Measurements from ENCODE around the gene ELMO2.

ELMO2 gene

GRCh38 chr20:46353500-46354206, 52.8 kb downstream of the ELMO2 start:
- H3K36me3 ChIP-seq (ENCODE audit: control insufficient read depth in 2 of 2, insufficient read depth in 2 of 2, low read length in 2 of 2): peaks cover 17 to 22% of the 10 kb centered on the region in 2 donors
- H3K4me3 ChIP-seq (ENCODE audit: low read length in 2 of 2): no peak overlapping the region
- no peaks in the 10 kb centered on the region for H3K27me3 ChIP-seq (ENCODE audit: control insufficient read depth in 2 of 2, insufficient read depth in 2 of 2, low read length in 2 of 2)
- peaks cover 0 to 5% of the 10 kb centered on the region in 2 donors for H3K4me1 ChIP-seq (ENCODE audit: control insufficient read depth in 2 of 2, insufficient read depth in 2 of 2, low read length in 2 of 2)
- H3K27ac ChIP-seq (ENCODE audit: low read depth in 2 of 2, low read length in 2 of 2): no peak overlapping the region
- H3K9ac ChIP-seq (ENCODE audit: low read depth in 1 of 2, low read length in 2 of 2): no peak overlapping the region
- no peaks in the 10 kb centered on the region for H3K9me3 ChIP-seq (ENCODE audit: control insufficient read depth in 2 of 2, low read length in 2 of 2)

- Histone ChIP-seq H3K9me3 (ENCODE audit: control insufficient read depth in 2 of 2, low read length in 2 of 2) (no peaks in the 10 kb centered on the region), H3K4me3 (ENCODE audit: low read length in 2 of 2) (no peak overlapping the region), H3K4me1 (ENCODE audit: control insufficient read depth in 2 of 2, insufficient read depth in 2 of 2, low read length in 2 of 2) (peaks cover 0 to 3% of the 10 kb centered on the region in 2 donors)
Measured at GRCh38 chr20:46352370-46352938, 54.0 kb downstream of the ELMO2 start.

GRCh38 chr20:46351357-46352058, 54.9 kb downstream of the ELMO2 start:
- H3K4me3 ChIP-seq (ENCODE audit: low read length in 2 of 2): no peak overlapping the region
- no peaks in the 10 kb centered on the region for H3K27me3 ChIP-seq (ENCODE audit: control insufficient read depth in 2 of 2, insufficient read depth in 2 of 2, low read length in 2 of 2)
- H3K27ac ChIP-seq (ENCODE audit: low read depth in 2 of 2, low read length in 2 of 2): no peak overlapping the region
- peaks cover 17 to 26% of the 10 kb centered on the region in 2 donors for H3K36me3 ChIP-seq (ENCODE audit: control insufficient read depth in 2 of 2, insufficient read depth in 2 of 2, low read length in 2 of 2)
- H3K4me1 ChIP-seq (ENCODE audit: control insufficient read depth in 2 of 2, insufficient read depth in 2 of 2, low read length in 2 of 2): no peaks in the 10 kb centered on the region
- no peaks in the 10 kb centered on the region for H3K9me3 ChIP-seq (ENCODE audit: control insufficient read depth in 2 of 2, low read length in 2 of 2)
- no peak overlapping the region for H3K9ac ChIP-seq (ENCODE audit: low read depth in 1 of 2, low read length in 2 of 2)

More at GRCh38 chr20:46352370-46352938, 54.0 kb downstream of the ELMO2 start:
- H3K36me3 ChIP-seq (ENCODE audit: control insufficient read depth in 2 of 2, insufficient read depth in 2 of 2, low read length in 2 of 2): peaks cover 17 to 26% of the 10 kb centered on the region in 2 donors
- H3K27ac ChIP-seq (ENCODE audit: low read depth in 2 of 2, low read length in 2 of 2): no peak overlapping the region
- no peak overlapping the region for H3K9ac ChIP-seq (ENCODE audit: low read depth in 1 of 2, low read length in 2 of 2)
- no peaks in the 10 kb centered on the region for H3K27me3 ChIP-seq (ENCODE audit: control insufficient read depth in 2 of 2, insufficient read depth in 2 of 2, low read length in 2 of 2)

GRCh38 chr20:46350986-46351267, 55.5 kb downstream of the ELMO2 start:
- H3K9me3 ChIP-seq (ENCODE audit: control insufficient read depth in 2 of 2, low read length in 2 of 2): no peaks in the 10 kb centered on the region
- no peaks in the 10 kb centered on the region for H3K4me1 ChIP-seq (ENCODE audit: control insufficient read depth in 2 of 2, insufficient read depth in 2 of 2, low read length in 2 of 2)
- no peaks in the 10 kb centered on the region for H3K27me3 ChIP-seq (ENCODE audit: control insufficient read depth in 2 of 2, insufficient read depth in 2 of 2, low read length in 2 of 2)
- H3K9ac ChIP-seq (ENCODE audit: low read depth in 1 of 2, low read length in 2 of 2): no peak overlapping the region
- H3K4me3 ChIP-seq (ENCODE audit: low read length in 2 of 2): no peak overlapping the region
- no peak overlapping the region for H3K27ac ChIP-seq (ENCODE audit: low read depth in 2 of 2, low read length in 2 of 2)
- H3K36me3 ChIP-seq (ENCODE audit: control insufficient read depth in 2 of 2, insufficient read depth in 2 of 2, low read length in 2 of 2): peaks cover 13 to 26% of the 10 kb centered on the region in 2 donors

GRCh38 chr20:46350201-46350985, 56.0 kb downstream of the ELMO2 start:
- no peak overlapping the region for H3K9ac ChIP-seq (ENCODE audit: low read depth in 1 of 2, low read length in 2 of 2)
- H3K27ac ChIP-seq (ENCODE audit: low read depth in 2 of 2, low read length in 2 of 2): peak overlapping the region in 1 of 2 donors; percentile 53
- H3K9me3 ChIP-seq (ENCODE audit: control insufficient read depth in 2 of 2, low read length in 2 of 2): no peaks in the 10 kb centered on the region

GRCh38 chr20:46349742-46350056, 56.7 kb downstream of the ELMO2 start:
- Histone ChIP-seq H3K9me3 (ENCODE audit: control insufficient read depth in 2 of 2, low read length in 2 of 2) (no peaks in the 10 kb centered on the region), H3K36me3 (ENCODE audit: control insufficient read depth in 2 of 2, insufficient read depth in 2 of 2, low read length in 2 of 2) (peaks cover 7 to 20% of the 10 kb centered on the region in 2 donors), H3K4me1 (ENCODE audit: control insufficient read depth in 2 of 2, insufficient read depth in 2 of 2, low read length in 2 of 2) (no peaks in the 10 kb centered on the region), H3K4me3 (ENCODE audit: low read length in 2 of 2) (no peak overlapping the region), H3K27me3 (ENCODE audit: control insufficient read depth in 2 of 2, insufficient read depth in 2 of 2, low read length in 2 of 2) (no peaks in the 10 kb centered on the region), H3K27ac (ENCODE audit: low read depth in 2 of 2, low read length in 2 of 2) (peak overlapping the region in 1 of 2 donors; percentile 53), H3K9ac (ENCODE audit: low read depth in 1 of 2, low read length in 2 of 2) (no peak overlapping the region)

More at GRCh38 chr20:46350201-46350985, 56.0 kb downstream of the ELMO2 start:
- no peaks in the 10 kb centered on the region for H3K4me1 ChIP-seq (ENCODE audit: control insufficient read depth in 2 of 2, insufficient read depth in 2 of 2, low read length in 2 of 2)
- peaks cover 9 to 25% of the 10 kb centered on the region in 2 donors for H3K36me3 ChIP-seq (ENCODE audit: control insufficient read depth in 2 of 2, insufficient read depth in 2 of 2, low read length in 2 of 2)
- no peak overlapping the region for H3K4me3 ChIP-seq (ENCODE audit: low read length in 2 of 2)
- no peaks in the 10 kb centered on the region for H3K27me3 ChIP-seq (ENCODE audit: control insufficient read depth in 2 of 2, insufficient read depth in 2 of 2, low read length in 2 of 2)

- Histone ChIP-seq H3K27me3 (ENCODE audit: control insufficient read depth in 2 of 2, insufficient read depth in 2 of 2, low read length in 2 of 2) (peaks cover under 1 to 3% of the 10 kb centered on the region in 2 donors), H3K4me3 (ENCODE audit: low read length in 2 of 2) (no peak overlapping the region), H3K36me3 (ENCODE audit: control insufficient read depth in 2 of 2, insufficient read depth in 2 of 2, low read length in 2 of 2) (peaks cover 7 to 16% of the 10 kb centered on the region in 2 donors), H3K9me3 (ENCODE audit: control insufficient read depth in 2 of 2, low read length in 2 of 2) (no peaks in the 10 kb centered on the region), H3K27ac (ENCODE audit: low read depth in 2 of 2, low read length in 2 of 2) (no peak overlapping the region), H3K9ac (ENCODE audit: low read depth in 1 of 2, low read length in 2 of 2) (no peak overlapping the region), H3K4me1 (ENCODE audit: control insufficient read depth in 2 of 2, insufficient read depth in 2 of 2, low read length in 2 of 2) (no peaks in the 10 kb centered on the region)
Measured at GRCh38 chr20:46349035-46349741, 57.2 kb downstream of the ELMO2 start.

GRCh38 chr20:46347841-46348803, 58.3 kb downstream of the ELMO2 start:
- no peak overlapping the region for H3K4me3 ChIP-seq (ENCODE audit: low read length in 2 of 2)
- no peak overlapping the region for H3K9ac ChIP-seq (ENCODE audit: low read depth in 1 of 2, low read length in 2 of 2)
- peaks cover 0 to 3% of the 10 kb centered on the region in 2 donors for H3K4me1 ChIP-seq (ENCODE audit: control insufficient read depth in 2 of 2, insufficient read depth in 2 of 2, low read length in 2 of 2)
- H3K9me3 ChIP-seq (ENCODE audit: control insufficient read depth in 2 of 2, low read length in 2 of 2): no peaks in the 10 kb centered on the region
- H3K36me3 ChIP-seq (ENCODE audit: control insufficient read depth in 2 of 2, insufficient read depth in 2 of 2, low read length in 2 of 2): peaks cover 7 to 16% of the 10 kb centered on the region in 2 donors
- H3K27me3 ChIP-seq (ENCODE audit: control insufficient read depth in 2 of 2, insufficient read depth in 2 of 2, low read length in 2 of 2): peaks cover 5 to 6% of the 10 kb centered on the region in 2 donors
- no peak overlapping the region for H3K27ac ChIP-seq (ENCODE audit: low read depth in 2 of 2, low read length in 2 of 2)

- Histone ChIP-seq H3K4me3 (ENCODE audit: low read length in 2 of 2) (no peak overlapping the region), H3K9ac (ENCODE audit: low read depth in 1 of 2, low read length in 2 of 2) (no peak overlapping the region), H3K27me3 (ENCODE audit: control insufficient read depth in 2 of 2, insufficient read depth in 2 of 2, low read length in 2 of 2) (peaks cover 15 to 18% of the 10 kb centered on the region in 2 donors), H3K27ac (ENCODE audit: low read depth in 2 of 2, low read length in 2 of 2) (no peak overlapping the region), H3K4me1 (ENCODE audit: control insufficient read depth in 2 of 2, insufficient read depth in 2 of 2, low read length in 2 of 2) (peaks cover 0 to 3% of the 10 kb centered on the region in 2 donors), H3K36me3 (ENCODE audit: control insufficient read depth in 2 of 2, insufficient read depth in 2 of 2, low read length in 2 of 2) (peaks cover 7 to 16% of the 10 kb centered on the region in 2 donors), H3K9me3 (ENCODE audit: control insufficient read depth in 2 of 2, low read length in 2 of 2) (no peaks in the 10 kb centered on the region)
Measured at GRCh38 chr20:46346770-46347169, 59.6 kb downstream of the ELMO2 start.

All from mucosa of rectum (tissue), 2 donors.